Thyroid gland (tissue), 4 donors: ENCODE measurements around the gene FAM83B.

Source experiments
- CTCF ChIP-seq, 6 experiments: fragments of 200-600 bp in 3 of 6; fragments of 450-650 bp in 3 of 6; sonication (generic) in 3 of 6; IDR thresholded peaks; one replicate each; pipeline ENCODE4 v1.5.1; 2016 to 2019; ENCODE audit warnings: antibody characterized with exemption in 6 of 6, mild to moderate bottlenecking in 2 of 6, inconsistent platforms in 1 of 6, moderate library complexity in 1 of 6
- POLR2A ChIP-seq, 2 donors: fragments of 450-650 bp; IDR thresholded peaks; one replicate each; pipeline ENCODE4 v1.6.1; 2017; ENCODE audit warnings: antibody characterized with exemption in 2 of 2, mild to moderate bottlenecking in 2 of 2, moderate library complexity in 1 of 2

- TF ChIP-seq CTCF (IDR thresholded peaks at IDR 0.05), result no peak
- no peak for TF ChIP-seq POLR2A (IDR thresholded peaks at IDR 0.05)
Measured at GRCh38 chr6:54860132-54860531, 13.6 kb downstream of the FAM83B start.
